ENCODE measurements around the gene PKP3. TPM values are rescaled to one million over a fixed set of nuclear protein-coding genes. Genes with fewer than 3 reads are reported as not detected.

PKP3 gene
- total and polyA plus RNA-seq, 12 donors: 0.13 to 3.0 (median 0.72) TPM

DNA sequence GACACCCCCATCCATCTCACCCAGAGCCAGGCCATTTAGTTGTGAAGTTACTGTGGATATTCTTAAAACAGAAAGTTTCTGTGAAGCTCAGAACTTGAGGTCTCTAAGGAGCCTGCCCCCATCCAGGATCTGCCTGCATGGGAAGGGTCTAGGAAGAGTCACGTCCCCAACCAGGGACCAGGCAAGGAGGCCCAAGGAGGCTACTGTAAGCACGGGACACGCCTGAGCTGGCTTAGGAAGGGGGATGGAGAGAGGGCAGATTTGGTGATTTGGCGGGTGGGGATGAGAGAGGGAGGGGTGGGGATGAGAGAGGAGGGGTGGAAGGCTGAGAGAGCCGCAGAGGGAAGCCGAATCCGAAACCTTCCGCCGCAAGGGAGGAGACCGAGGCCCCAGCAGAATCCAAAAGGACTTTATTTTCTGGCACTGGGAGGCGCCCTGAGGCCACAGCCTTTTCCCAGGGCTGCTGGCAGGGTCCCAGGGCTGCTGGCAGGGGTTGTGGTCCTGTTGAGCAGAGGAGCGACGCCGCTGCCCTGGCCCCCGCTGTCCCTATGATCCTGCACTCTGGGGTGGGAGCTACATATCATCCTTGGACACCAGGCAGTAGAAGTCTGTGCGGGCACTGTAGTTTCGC lies 11.4 kb downstream of the PKP3 start:
- WGBS, 2 donors: 73 to 76% methylated on average over 17 of the region's 17 CpGs
- peaks cover 6 to 24% (median 18%) of the 10 kb centered on the region in 9 donors for H3K4me1 ChIP-seq
- H3K36me3 ChIP-seq: no peaks in the 10 kb centered on the region
- TF ChIP-seq, protein P1, sequence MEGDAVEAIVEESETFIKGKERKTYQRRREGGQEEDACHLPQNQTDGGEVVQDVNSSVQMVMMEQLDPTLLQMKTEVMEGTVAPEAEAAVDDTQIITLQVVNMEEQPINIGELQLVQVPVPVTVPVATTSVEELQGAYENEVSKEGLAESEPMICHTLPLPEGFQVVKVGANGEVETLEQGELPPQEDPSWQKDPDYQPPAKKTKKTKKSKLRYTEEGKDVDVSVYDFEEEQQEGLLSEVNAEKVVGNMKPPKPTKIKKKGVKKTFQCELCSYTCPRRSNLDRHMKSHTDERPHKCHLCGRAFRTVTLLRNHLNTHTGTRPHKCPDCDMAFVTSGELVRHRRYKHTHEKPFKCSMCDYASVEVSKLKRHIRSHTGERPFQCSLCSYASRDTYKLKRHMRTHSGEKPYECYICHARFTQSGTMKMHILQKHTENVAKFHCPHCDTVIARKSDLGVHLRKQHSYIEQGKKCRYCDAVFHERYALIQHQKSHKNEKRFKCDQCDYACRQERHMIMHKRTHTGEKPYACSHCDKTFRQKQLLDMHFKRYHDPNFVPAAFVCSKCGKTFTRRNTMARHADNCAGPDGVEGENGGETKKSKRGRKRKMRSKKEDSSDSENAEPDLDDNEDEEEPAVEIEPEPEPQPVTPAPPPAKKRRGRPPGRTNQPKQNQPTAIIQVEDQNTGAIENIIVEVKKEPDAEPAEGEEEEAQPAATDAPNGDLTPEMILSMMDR (IDR thresholded peaks at IDR 0.05): peak in 3 of 9 donors; percentile 7 to 20 (median 8)
- peak overlapping the region in 2 of 10 donors; percentile 69 for H3K4me3 ChIP-seq
- peaks cover 0 to under 1% (median 0%) of the 10 kb centered on the region in 7 donors for H3K27me3 ChIP-seq
- intact Hi-C loops (cut with DNase I): loop anchor here in 6 of 10 donors (5.0 to 10.0 kb wide), 6 partner anchors 42 to 198 kb away; partner anchors contain the start of genes BET1L (in 1 of the 6), RIC8A (in 1 of the 6) and RNH1 (in 1 of the 6)
- H3K27ac ChIP-seq: peak overlapping the region in 3 of 10 donors; percentile 21 to 83 (median 79)
- no peaks in the 10 kb centered on the region for H3K9me3 ChIP-seq
- peak in 1 of 2 donors; percentile 69 for DNase-seq
- ATAC-seq: peak in 5 of 8 donors; percentile 4 to 23 (median 16)

DNA sequence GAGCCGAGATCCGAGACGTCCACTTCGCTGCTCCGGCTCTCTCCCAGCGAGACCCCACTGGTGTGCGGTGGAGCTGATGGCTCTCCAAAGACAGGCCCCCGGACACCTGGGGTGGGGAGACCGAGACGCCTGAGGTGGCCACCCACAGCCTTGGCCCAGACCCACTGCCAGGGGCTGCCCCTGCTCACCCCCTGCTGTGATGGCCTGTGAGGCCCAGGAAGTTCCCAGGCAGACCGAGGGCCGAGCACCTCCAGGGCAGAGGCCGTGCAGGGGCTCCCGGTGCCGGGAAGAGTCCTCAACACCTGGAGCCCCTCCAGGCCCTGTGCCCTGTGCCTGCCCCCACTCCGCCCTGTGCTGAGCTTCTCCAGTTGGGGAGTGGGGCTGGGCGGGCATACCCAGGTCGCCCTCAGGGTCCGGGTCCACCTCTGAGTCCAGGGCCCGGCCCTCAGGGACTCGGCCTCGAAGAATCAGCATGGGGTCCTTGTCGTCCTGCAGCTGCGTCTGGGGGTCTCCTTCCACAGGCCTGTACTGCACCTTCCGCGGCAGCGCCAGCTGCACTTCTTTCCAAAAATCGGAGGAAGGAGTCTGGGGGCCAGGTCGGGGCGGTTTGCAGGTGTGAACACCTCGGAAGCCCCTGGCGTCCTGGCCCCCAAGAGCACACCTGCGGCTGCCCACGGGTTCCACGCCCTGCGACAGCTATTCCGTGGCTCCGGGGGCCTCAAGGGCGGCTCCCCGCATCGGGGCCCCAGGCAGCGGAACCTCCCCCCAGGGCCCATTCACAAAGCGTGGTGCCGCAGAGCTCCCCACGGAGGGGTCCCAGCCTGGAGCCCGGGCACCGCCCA lies 12.2 kb downstream of the PKP3 start:
- H3K9me3 ChIP-seq: no peaks in the 10 kb centered on the region
- 68 to 75% methylated on average over 46 to 47 of the region's 47 CpGs for WGBS, 2 donors
- no peaks in the 10 kb centered on the region for H3K27me3 ChIP-seq
- peaks cover 6 to 24% (median 18%) of the 10 kb centered on the region in 9 donors for H3K4me1 ChIP-seq
- peak overlapping the region; percentile 56 to 85 (median 70) for H3K4me3 ChIP-seq
- intact Hi-C loops (cut with DNase I): loop anchor here in 6 of 10 donors (1.0 to 10.0 kb wide), 8 partner anchors 41 to 199 kb away; partner anchors contain the start of genes BET1L (in 1 of the 6), RIC8A (in 1 of the 6) and RNH1 (in 1 of the 6)
- DNase-seq (no peak), ATAC-seq (peak; percentile 2 to 16 (median 8))
- H3K27ac ChIP-seq: peak overlapping the region; percentile 70 to 89 (median 82)
- TF ChIP-seq, protein P1 (IDR thresholded peaks at IDR 0.05): no peak
- H3K36me3 ChIP-seq: no peaks in the 10 kb centered on the region

DNA sequence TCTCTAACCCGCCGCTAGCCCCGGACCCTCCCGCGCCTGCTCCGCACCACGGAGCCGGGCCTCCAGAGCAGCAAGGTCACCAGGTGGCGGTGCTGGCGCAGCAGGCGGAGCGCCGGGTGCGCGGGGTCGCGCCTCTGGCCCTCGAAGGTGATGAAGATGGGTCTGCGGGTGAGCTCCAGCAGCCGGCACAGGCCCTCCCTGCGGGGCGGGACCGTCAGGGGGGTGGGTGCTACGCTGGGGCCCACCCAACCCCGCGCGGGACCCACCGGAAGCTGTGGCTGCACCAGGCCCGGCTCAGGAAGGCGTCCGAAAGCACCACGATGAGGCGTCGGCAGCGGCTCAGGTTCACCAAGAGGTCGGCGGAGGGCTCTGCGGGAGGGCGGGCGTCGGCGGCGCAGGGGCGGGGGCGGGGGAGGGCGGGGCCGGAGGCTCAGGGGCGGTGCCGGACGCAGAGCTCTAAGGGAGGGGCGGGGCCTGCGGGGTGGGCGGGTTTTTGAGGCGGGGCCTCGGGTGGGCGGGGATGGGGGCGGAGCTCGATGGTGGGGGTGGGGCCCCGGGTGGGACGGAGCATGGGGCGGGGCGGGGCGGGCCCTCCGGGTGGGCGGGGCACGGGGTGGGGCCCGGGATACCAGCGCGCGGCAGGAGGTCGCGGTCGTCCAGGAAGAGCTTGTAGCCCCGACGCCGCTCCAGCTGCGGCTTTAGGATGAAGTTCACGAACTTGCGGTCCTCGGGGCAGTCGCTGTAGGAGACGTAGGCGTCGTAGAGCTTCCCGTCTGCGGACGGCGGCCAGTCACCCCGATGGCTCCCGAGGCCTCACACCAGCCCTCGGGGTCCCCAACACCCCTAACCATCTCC lies 13.0 kb downstream of the PKP3 start:
- intact Hi-C loops (cut with DNase I): loop anchor here in 6 of 10 donors (1.0 to 10.0 kb wide), 8 partner anchors 40 to 200 kb away; partner anchors contain the start of genes BET1L (in 1 of the 6), RIC8A (in 1 of the 6) and RNH1 (in 1 of the 6)
- Histone ChIP-seq H3K4me1 (peaks cover 6 to 24% (median 18%) of the 10 kb centered on the region in 9 donors), H3K27ac (peak overlapping the region; percentile 70 to 89 (median 82)), H3K27me3 (no peaks in the 10 kb centered on the region), H3K4me3 (peak overlapping the region; percentile 56 to 85 (median 70)), H3K9me3 (no peaks in the 10 kb centered on the region), H3K36me3 (no peaks in the 10 kb centered on the region)
- 5 to 7% methylated on average over 67 to 89 of the region's 91 CpGs for WGBS, 2 donors
- TF ChIP-seq, protein P1 (IDR thresholded peaks at IDR 0.05): peak in 6 of 9 donors; percentile 16 to 49 (median 38)
- peak; percentile 82 to 85 for DNase-seq
- peak; percentile 72 to 83 (median 76) for ATAC-seq

Data from heart right ventricle (tissue), 16 donors.